DMS53 treated with DMSO at 0.1 percent for 48 hours (cell line): Measurements from ENCODE around the gene ATP2B1.
"Not testable (repeated sequence)": the region's sequence is repeated elsewhere in the genome, so short reads cannot be mapped to it uniquely, and the experiment has no call there.

Source experiments
- DNase-seq: peaks from one replicate; lab custom pipeline; 2025; ENCODE audit not compliant: unreplicated experiment; lab: John Stamatoyannopoulos, UW

The ATP2B1 gene

GRCh38 chr12:89708565-89709156 is at the start of gene ATP2B1:
Gene ATP2B1, minus strand, starts transcription at chr12:89708838. Its CDS starts 52,952 bp downstream, at chr12:89655886.
- DNase-seq: peak; percentile 88

- not testable (repeated sequence) for DNase-seq
These were observed 49.3 kb upstream of the ATP2B1 start for GRCh38 chr12:89757987-89758386.

GRCh38 chr12:89756585-89757398 is 48.2 kb upstream of the ATP2B1 start:
- no peak for DNase-seq

- no peak for DNase-seq
These were observed 47.6 kb upstream of the ATP2B1 start for GRCh38 chr12:89756194-89756584.

GRCh38 chr12:89753997-89754396 is 45.4 kb upstream of the ATP2B1 start:
- no peak for DNase-seq

GRCh38 chr12:89752341-89752740 is 43.7 kb upstream of the ATP2B1 start:
- DNase-seq: no peak

GRCh38 chr12:89750389-89751351 is 42.0 kb upstream of the ATP2B1 start:
- DNase-seq: no peak

GRCh38 chr12:89748791-89749190 is 40.2 kb upstream of the ATP2B1 start:
- DNase-seq: no peak

- DNase-seq: no peak
These were observed 36.6 kb upstream of the ATP2B1 start for GRCh38 chr12:89745286-89745685.

- no peak for DNase-seq
These were observed 33.8 kb upstream of the ATP2B1 start for GRCh38 chr12:89742337-89743022.

GRCh38 chr12:89740943-89741342 is 32.3 kb upstream of the ATP2B1 start:
- no peak for DNase-seq

- no peak for DNase-seq
These were observed 28.4 kb upstream of the ATP2B1 start for GRCh38 chr12:89736995-89737394.

GRCh38 chr12:89733579-89734201 is 25.1 kb upstream of the ATP2B1 start:
- DNase-seq: no peak

- no peak for DNase-seq
These were observed 23.9 kb upstream of the ATP2B1 start for GRCh38 chr12:89732522-89732921.

- no peak for DNase-seq
These were observed 23.0 kb upstream of the ATP2B1 start for GRCh38 chr12:89731614-89732013.

GRCh38 chr12:89731089-89731488 is 22.5 kb upstream of the ATP2B1 start:
- DNase-seq: no peak

GRCh38 chr12:89729946-89730459 is 21.4 kb upstream of the ATP2B1 start:
- no peak for DNase-seq

- no peak for DNase-seq
These were observed 14.6 kb upstream of the ATP2B1 start for GRCh38 chr12:89723276-89723675.

GRCh38 chr12:89721291-89721987 is 12.8 kb upstream of the ATP2B1 start:
- DNase-seq: no peak
